ES-I3 (cell line): ENCODE data around the gene EDA2R.

Source experiments
- H3K36me3 ChIP-seq: 2 replicates; pipeline ENCODE4 v1.6.1; 2013; ENCODE audit warnings: mild to moderate bottlenecking, low read length, control low read depth, moderate library complexity; ENCODE audit not compliant: insufficient read depth
- H3K4me1 ChIP-seq: 2 replicates; pipeline ENCODE4 v1.6.1; 2013; ENCODE audit warnings: mild to moderate bottlenecking, control low read depth, low read length; ENCODE audit not compliant: insufficient read depth
- H3K9ac ChIP-seq: 2 replicates; pipeline ENCODE4 v1.6.1; 2013; ENCODE audit warnings: low read depth, mild to moderate bottlenecking, low read length, moderate library complexity
- H3K9me3 ChIP-seq: 2 replicates; pipeline ENCODE4 v1.6.1; 2013; ENCODE audit warnings: mild to moderate bottlenecking, low read length, moderate library complexity; ENCODE audit not compliant: control insufficient read depth, insufficient read depth

Gene EDA2R

DNA sequence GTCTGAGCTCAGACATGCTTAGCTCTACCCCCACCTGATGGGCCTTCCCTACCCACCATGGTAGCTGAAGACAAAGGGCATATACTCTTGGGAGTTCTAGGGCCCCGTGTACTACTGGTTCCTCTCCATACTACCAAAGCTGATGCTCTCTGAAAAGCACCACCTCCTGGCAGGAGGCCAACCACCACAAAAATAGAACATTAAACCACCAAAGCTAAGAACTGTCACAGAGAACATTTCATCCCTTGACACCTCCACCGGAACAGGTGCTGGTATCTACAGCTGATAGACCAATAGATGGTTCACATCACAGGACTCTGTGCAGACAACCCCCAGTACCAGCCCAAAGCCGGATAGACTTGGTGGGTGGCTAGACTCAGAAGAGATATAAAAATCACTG lies 13.4 kb downstream of the EDA2R start:
- 0 out of 2 replicates have a peak, but pooled peaks cover 4% of the 10 kb centered on the region for H3K4me1 ChIP-seq
- H3K9me3 ChIP-seq = no peaks in the 10 kb centered on the region
- no peak overlapping the region for H3K9ac ChIP-seq
- H3K36me3 ChIP-seq = no peaks in the 10 kb centered on the region

DNA sequence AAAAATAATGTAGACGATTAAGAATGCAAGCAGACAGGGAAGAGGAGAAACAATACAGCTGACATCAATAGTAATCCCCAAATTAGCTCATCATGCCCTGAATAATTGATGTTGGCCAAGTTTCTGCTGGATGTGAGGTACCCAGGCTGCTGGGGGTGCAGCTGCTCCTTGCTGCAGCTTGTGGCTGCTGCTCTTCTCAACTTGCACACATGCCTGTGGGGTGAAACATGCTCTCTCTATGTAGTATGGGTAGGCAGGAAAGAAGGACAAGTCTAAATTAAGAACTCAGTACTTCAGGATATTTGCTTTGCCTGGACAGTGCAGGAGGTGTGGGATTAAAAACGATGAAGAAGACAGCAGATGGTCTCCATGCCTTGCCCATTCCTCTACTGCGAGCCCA lies 16.7 kb downstream of the EDA2R start:
- Histone ChIP-seq H3K9me3 (no peaks in the 10 kb centered on the region), H3K36me3 (no peaks in the 10 kb centered on the region), H3K4me1 (0 out of 2 replicates have a peak, but pooled peaks cover 4% of the 10 kb centered on the region), H3K9ac (no peak overlapping the region)

DNA sequence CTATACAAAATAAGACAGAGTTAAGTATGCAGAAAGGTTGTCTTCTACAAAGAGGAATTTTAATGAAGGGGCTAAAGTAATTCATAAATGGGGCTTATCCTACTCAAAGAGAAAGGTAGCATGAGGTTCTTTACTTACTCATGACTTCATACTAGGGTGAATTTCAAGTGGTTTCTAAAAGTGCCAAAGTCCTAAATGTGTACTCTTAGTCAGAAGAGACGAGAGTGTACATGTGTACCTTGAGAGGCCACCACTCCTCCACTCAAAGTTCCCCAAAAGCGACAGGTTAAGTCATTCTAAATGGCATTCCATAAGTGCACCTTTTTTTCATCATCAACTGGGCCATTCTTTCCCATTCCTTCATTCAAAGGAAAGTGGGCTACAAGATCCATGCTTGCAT lies 21.9 kb downstream of the EDA2R start:
- H3K9me3 ChIP-seq = no peaks in the 10 kb centered on the region
- H3K9ac ChIP-seq = no peak overlapping the region

DNA sequence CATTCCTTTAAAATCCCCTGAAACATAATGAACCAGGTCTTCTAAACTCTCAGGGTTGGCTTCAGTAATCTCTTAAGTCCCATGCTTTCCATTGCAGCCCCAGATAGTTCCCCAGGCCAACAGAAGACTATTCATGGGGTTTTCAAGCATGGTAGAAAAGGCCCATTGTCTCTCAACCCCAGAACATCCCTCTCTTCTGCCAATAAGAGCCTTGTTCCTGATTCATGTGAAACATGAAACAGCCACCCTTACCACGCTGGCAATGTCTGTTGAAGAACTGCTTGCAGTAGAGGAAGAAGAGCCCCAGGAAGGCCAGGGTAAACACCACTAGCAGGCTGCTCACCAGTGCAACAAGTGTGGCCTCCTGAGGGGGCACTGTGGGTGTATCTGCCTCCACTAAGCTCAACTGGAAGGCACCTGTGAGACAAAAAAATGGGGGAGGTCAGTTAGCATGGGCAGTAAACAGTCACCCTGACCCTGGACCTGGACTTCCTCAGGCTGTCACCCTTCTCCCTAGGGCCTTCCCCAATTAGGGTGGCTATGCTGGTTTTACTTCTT lies 36.4 kb downstream of the EDA2R start:
- Histone ChIP-seq H3K9ac (no peak overlapping the region), H3K36me3 (peaks cover 16% of the 10 kb centered on the region), H3K9me3 (no peaks in the 10 kb centered on the region), H3K4me1 (no peaks in the 10 kb centered on the region)

More for the DNA sequence above, 21.9 kb downstream of the EDA2R start:
- no peaks in the 10 kb centered on the region for H3K4me1 ChIP-seq
- no peaks in the 10 kb centered on the region; the same call in 1 of the 2 replicates for H3K36me3 ChIP-seq

DNA sequence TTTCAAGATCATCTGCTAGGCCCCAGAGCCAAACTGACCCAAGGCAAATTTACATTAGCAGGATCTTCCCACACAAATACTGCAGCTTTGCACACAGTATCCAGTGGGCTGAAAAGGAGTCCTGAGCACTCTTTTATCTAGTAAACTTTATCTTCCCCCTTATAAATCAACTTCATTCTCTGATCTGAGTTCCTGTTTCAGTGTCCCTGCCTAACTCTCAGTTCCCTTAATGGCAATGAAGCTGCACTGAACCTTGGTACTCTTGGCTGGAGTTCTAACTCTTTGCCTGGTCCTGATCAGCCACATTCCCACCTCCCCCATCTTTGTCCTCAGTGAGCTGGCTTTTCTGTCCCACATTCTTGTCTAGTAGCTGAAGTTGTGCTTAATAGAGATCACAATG lies 37.4 kb downstream of the EDA2R start:
- Histone ChIP-seq H3K9me3 (no peaks in the 10 kb centered on the region), H3K36me3 (peaks cover 23% of the 10 kb centered on the region), H3K4me1 (no peaks in the 10 kb centered on the region), H3K9ac (no peak overlapping the region)

DNA sequence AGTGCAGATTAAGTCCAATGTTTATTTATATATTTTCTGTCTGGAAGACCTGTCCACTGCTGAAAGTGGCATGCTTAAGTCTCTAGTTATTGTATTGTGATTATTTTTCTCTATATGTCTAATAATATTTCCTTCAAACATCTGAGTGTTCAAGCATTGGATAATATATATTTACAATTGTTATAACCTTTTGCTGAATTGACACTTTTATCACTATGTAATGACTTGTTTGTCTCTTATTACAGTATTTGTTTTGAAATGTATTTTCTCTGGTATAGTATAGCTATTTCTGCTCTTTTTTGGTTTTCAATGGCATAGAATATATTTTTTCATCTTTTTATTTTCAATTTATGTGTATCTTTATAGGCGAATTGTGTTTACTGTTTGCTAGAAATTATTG lies 59.7 kb downstream of the EDA2R start:
- no peaks in the 10 kb centered on the region for H3K9me3 ChIP-seq
- H3K4me1 ChIP-seq = no peaks in the 10 kb centered on the region
- no peaks in the 10 kb centered on the region for H3K36me3 ChIP-seq
- no peak overlapping the region for H3K9ac ChIP-seq

DNA sequence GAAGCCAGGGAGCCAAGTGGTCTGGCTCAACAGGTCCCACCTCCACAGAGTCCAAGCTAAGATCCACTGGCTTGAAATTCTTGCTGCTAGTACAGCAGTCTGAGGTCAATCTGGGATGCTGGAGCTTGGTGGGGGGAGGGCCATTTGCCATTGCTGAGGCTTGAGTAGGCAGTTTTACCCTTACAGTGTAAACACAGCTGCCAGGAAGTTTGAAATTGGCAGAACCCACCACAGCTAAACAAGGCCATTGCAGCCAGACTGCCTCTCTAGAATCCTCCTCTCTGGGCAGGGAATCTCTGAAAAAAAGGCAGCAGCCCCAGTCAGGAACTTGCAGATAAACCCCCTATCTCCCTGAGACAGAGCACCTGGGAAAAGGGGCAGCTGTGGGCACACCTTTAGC lies 84.9 kb downstream of the EDA2R start:
- no peak overlapping the region for H3K9ac ChIP-seq
- no peaks in the 10 kb centered on the region for H3K4me1 ChIP-seq
- H3K9me3 ChIP-seq = no peaks in the 10 kb centered on the region
- H3K36me3 ChIP-seq = no peaks in the 10 kb centered on the region

DNA sequence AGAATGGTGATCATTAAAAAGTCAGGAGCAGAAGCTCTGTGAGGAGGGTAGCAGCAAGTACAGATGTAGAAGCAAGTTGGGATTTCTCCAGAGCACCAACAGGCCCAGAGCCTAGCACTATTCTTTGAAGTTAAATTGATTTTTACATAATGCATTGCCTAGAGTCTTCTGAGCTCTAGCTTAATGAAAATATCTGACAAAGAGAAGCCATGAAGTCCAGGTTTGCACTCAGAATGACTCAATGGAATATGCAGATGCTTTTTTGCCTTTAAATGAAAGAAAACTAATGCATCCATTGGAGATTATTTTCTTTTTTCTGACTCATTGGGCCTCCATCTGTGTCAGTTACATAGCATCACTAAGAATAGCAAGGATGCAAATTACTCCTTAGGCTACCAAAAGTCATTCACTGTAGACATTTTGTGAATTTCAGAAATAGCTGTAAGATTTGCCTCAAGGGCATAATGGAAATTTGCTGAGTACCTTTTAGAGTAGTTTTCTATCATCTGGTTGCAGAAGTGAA lies 91.0 kb downstream of the EDA2R start:
- Histone ChIP-seq H3K9me3 (no peaks in the 10 kb centered on the region), H3K36me3 (no peaks in the 10 kb centered on the region), H3K4me1 (no peaks in the 10 kb centered on the region), H3K9ac (no peak overlapping the region)
